GM18520 (cell line): ENCODE results near the gene STAU1.
"Not testable (repeated sequence)": the region's sequence is repeated elsewhere in the genome, so short reads cannot be mapped to it uniquely, and the experiment has no call there.

Source experiments
- ATAC-seq: cut with Tn5 transposase; IDR thresholded peaks from one replicate; pipeline ENCODE4 v1.9.1; 2021; ENCODE audit not compliant: unreplicated experiment

STAU1 gene

DNA sequence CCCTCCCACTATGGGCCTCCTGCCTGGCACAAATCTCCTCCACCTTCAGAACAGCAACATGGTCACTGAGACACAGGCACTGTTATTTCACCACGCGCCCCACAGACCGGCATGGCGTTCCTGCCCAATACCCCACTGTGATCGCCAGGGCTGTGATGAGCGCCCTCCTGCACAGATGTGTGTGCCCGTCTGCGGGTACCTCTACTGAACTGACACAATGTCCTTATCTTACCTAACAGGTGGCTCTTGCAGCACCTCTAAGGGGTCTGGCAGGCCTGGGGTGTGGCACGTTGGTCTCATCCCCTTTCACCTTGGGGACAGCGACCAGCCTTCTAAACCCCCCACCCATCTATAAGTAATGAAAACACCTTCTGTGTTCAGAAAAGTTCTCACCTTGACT is 64.2 kb downstream of the STAU1 start:
- ATAC-seq, result no peak

DNA sequence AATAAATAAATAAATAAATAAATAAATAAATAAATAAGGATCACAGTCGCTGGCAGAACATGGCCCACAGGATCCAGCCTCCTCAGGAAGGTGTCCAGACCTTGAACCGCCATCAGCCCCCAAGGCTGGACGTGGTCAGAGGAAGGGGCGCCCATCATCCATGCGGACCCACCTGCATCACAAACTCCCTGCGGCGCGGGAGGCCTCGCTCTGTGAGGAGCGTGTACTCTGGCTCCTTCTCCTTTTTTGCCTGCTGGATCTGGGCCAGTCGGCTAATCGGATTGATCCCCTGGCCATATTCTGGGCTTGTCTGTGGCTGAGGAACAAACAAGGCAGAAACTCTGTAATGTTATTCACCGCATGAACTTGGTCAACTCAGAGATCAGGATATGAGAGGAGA is 65.2 kb downstream of the STAU1 start:
- ATAC-seq, result no peak

DNA sequence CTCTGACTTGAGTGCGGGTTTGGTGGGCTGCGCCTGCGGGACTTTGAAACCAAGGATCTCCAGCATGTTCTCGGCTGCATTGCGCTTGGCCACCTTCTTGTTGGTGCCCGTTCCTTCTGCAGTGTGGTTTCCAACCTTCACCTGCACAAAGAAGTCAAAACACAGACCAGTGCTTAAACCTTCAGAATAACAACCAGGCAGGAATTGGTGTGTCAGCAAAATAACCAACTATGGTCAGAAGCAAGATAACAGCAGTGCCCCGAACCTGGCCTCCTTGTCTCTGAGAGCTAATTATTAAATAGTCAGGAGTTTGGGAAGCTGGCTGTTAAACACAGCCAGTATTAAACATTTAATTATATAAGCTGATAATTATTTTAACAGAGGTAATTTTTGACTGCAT is 68.1 kb downstream of the STAU1 start:
- no peak for ATAC-seq

DNA sequence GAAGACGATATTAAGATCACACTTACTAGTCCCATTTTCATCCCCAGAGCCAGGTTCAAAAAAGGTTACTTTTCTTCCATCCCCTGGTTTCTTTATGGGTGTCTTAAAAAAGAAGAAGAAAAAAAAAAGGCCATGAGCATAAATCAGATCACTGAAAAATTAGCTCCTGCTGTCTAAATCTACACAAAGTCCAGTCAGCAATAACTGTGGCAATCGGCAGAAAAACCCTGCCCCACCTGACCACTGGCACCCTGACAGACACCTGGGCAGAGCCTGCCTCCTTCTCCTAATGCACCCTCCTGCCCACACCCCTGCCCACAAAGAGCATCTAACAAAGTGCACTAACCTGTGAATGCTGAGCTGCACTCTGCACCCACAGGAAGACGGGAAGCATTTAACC is 69.8 kb downstream of the STAU1 start:
- no peak for ATAC-seq

DNA sequence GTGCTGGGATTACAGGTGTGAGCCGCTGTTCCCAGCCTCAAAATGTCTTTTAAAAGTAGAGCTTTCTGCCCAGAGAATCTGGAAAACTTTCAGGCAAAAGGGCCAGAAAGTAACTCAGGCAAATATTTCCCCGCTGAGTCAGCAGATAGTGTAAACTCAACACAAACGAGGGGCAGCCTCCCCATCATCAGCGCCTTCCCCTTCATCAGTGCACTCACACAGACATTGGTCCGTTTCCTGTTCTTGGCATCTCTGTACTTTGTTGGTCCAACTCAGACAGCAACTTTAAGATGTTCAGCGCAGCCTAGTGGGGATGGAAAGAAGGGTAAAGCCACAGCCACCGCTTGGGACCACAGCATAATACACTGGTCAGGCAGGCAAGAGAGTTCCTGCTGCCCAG is 72.6 kb downstream of the STAU1 start:
- no peak for ATAC-seq

DNA sequence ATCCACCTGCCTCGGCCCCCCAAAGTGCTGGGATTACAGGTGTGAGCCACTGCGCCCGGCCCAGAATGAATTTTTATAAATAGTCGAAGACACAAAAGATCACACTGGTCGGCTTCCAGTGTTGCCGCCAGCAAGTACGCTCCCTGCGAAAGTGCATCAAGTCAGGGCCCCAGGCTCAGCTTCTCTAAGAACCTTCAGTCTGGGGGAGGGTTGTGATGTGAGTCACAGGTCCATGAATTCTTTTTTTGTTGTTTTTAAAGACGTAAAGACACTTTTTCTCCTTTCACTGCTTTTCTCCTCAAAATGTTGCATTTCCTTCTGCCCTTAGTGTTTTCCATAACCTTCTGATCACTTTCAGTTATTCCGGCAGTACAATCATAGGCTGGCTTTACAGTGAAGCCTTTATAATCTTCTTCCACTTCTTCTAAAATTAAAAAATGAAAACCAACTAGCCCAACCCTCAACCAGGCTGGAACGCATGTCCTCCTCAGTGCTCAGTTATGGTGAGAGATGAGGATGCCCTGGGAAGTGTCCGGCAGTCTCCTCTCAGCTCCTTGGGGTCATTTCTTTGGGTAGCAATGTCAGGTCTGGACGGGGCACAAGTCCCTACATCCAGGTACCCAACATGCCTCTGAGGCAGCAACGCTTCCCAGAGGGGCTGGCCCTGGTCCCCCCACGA is 75.4 kb downstream of the STAU1 start:
- no peak for ATAC-seq

DNA sequence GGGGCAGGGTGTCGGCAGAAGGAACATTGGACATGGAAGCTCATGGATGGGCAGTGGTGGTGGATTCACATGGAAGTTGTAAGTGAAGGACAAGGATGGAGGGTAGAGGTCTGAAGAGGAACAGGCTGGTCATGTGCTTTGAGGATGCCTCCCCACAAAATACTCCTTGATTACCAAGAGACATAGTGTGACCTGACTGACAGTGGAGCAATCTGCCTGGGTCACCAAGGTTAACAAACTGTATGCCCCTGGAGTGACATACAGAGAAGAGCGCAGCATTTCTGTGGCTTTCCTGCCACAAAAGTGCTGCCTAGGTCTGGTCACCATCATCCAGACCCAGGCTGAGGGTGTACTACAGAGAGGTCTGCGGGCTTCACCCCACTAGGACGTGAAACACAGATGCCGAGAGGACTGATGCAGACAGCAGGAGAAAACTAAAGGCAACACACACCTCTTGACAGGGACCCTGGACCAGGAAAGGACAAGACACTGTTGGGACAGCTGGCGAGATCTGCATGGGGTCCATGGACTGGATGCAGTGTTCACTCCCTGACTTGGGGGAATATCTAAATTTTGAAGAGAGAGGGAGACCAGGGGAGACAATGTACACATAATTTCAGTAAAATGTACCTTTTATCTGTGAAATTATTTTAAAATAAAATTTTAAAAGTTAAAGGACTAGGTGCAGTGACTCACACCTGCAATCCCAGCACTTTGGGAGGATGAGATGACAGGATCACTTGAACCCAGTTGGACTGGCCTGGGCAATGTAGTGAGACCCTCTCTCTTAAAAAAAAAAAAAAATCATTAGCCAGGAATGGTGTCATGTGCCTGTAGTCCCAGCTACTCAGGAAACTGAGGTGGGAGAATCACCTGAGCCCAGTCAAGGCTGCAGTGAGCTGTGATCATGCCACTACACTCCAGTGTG is 77.1 kb downstream of the STAU1 start:
- no peak for ATAC-seq

DNA sequence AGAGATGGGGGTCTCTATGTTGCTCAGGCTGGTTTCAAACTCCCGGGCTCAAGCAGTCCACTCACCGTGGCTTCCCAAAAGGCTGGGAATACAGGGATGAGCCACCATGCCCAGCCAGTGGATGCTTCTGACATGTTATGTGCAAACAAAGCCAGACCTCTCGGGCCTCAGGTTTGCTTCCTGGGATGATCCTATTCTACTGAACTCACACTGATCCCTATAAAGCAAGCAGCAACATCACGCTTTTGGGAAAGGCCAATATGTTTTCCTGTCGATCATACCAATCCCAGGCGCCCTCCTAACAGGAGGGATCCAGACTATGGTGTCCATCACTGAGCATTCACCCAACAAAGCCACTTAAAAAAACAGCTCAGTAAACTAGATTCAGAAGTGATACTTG is 81.8 kb downstream of the STAU1 start:
- no peak for ATAC-seq

DNA sequence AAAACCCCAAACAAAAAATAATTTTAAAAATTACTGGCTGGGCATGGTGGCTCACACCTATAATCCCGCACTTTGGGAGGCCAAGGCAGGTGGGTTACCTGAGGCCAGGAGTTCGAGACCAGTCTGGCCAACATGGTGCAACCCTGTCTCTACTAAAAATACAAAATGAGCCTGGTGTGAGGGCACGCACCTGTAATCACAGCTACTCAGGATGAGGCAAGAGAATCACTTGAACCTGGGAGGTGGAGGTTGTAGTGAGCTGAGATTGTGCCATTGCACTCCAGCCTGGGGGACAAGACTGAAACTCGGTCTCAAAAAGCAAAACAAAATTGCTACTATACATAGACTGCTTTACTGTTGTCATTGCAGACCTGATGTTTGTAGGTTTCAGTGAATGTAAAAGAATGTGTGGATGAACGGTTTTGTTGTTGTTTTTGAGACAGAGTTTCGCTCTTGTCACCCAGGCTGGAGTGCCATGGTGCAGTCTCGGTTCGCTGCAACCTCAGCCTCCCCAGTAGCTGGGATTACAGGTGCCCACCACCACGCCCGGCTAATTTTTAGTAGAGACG is 83.1 kb downstream of the STAU1 start:
- not testable (repeated sequence) for ATAC-seq

DNA sequence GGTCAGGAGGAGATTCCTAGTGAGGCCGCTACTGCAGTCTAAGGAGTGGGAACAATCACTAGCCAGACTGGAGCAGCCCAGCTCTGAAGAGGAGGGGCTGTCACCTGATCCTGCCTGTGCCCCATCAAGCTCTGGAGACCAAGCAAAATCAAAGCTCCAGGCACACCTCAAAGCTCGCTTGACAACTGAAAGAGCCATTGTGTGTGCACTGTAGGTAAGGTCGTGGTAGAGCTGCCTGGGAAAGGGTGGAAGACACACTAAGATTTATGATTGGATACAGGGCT is 83.8 kb downstream of the STAU1 start:
- ATAC-seq, result no peak

DNA sequence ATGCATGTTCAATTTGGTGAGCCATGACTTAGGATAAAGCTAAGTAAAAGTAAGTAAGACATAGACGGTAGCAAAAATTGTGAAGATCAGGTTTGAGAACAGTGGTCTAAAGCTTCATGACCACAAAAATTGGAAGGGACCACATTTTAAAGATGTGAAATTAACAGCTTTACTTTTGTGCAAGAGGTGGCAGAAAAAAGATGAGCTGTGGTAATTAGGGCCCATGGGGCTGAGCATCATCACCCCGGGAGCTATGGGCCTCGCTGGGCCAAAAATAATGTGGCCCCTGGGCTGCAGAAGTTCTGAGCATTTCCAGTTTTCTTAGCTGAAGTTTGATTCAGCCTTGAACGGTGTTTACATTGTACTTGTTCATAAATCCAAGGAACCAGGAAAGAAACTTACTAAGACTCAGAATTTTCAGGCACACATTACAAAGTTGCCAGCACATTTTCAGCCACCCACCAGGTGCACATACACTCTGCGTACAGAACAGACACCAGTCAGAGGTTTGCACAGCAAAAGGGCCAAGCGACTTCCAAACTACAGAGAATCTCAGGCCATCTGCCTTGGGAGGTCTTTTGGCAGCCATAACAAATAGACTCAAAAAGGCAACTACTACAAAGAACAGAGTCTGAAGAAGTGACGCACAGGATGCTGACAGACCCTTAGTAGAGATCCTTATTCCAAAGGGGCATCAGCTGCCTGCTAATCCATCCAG is 84.3 kb downstream of the STAU1 start:
- no peak for ATAC-seq

DNA sequence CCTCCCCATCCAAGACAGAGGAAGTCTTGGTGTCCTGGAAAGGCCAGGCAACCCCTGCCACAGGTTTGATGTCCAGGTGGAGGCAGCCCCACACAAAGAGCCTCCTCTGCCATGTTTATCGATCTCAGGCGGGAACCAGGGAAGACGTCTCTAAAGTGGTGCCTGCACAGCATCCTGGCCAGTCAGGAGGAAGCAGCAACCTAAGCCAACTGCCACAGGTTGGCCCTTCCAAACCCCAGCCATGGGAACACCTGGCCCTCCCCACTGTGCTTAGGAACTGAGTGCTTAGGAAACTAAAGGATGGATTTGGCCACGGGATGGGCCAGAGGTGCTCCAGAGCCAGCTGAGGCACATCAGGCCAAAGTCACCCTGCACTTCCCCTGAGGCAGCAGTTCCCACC is 85.1 kb downstream of the STAU1 start:
- ATAC-seq, result no peak

DNA sequence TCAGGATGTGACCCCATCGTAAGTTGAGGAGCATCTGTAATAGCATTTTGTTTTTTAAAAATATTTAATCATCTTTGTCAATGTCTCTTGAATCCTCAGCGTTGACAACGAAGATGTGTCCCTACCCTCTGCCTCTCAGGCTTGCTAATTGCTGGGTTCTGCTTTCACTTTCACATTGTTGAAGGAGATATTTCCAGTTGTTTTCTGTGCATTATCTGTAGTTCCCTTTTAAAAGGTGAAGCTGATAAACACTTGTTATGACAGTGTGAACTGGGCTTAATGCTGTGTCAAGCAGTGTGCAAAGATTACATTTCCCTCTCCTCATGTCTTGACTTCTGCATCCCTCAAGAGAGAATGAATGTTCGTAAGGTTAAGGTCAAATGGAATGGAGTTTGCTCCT is 87.2 kb downstream of the STAU1 start:
- ATAC-seq, result no peak

DNA sequence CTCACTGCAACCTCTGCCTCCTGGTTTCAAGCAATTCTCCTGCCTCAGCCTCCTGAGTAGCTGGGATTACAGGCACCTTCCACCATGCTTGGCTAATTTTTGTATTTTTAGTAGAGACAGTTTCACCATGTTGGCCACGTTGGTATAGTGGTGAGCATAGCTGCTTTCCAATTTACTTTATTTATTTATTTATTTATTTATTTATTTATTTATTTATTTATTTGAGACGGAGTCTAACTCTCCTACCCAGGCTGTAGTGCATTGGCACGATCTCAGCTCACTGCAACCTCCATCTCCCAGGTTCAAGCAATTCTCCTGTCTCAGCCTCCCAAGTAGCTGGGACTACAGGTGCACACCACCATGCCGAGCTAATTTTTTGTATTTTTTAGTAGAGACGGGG is 87.8 kb downstream of the STAU1 start:
- not testable (repeated sequence) for ATAC-seq

DNA sequence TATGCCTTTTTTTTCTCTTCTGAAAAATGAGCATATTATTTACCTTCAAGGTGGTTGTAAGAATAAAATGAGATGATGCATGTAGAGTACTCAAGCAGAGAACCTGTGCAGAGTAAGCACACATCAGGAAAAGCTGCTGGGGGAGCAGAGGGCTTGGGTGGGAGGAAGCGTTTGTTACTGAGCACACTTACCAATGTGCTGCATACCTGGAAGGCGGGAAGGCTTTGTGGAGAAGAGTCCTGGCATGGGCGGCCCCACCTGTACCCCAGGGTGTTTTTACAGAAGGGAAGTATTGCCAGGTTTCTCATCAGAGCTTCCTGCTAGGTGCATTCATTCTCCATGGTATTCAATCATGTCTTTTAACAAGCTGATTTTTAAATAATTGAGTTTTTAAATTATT is 89.1 kb downstream of the STAU1 start:
- ATAC-seq, result no peak

DNA sequence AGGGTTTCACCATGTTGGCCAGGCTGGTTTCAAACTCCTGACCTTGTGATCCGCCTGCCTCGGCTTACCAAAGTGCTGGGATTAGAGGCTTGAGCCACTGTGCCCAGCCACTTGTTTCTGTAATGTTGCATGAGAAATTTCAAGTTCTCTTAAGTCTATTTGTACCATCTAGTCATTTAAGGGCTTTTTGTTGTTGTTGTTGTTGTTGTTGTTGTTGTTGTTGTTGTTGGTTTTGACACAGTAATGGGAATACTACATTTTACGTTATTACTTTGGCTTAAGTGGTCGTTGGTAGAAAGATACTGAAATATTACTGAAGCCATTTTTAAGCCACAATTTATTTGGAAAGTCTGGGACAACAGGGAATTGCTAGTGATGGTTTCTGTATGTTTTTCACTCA is 90.0 kb downstream of the STAU1 start:
- ATAC-seq, result no peak

DNA sequence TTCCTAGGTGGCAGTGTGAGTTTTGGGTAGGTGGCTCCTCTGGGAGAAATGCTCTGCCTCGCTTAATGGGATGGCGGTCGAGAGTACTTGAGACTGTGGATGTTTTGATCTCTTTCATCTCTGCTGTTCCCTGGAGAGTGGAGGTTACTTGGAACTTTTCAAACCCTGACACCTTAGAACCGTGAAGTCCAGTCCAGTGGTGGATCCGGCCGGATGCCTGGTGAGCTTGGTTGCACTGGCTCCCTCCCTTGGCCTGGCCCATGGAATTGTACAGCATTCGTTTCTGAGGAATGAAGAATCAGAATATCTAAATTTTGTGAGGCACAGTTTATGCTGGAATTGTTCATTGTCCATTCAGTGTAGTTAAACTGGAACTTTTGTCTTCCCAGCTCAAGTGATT is 91.0 kb downstream of the STAU1 start:
- no peak for ATAC-seq

DNA sequence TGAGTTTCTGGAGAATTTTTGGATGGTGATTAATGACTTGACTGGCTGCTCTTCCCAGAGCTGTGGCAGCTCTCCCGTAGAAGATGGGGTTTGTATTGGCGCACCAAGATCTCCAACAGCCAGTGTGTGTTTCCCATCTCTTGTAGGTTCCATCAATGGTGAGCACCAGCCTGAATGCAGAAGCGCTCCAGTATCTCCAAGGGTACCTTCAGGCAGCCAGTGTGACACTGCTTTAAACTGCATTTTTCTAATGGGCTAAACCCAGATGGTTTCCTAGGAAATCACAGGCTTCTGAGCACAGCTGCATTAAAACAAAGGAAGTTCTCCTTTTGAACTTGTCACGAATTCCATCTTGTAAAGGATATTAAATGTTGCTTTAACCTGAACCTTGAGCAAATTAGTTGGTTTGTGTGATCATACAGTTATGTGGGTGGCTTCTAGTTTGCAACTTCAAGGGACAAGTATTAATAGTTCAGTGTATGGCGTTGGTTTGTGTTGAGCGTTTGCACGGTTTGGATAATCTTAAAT is 91.9 kb downstream of the STAU1 start:
- ATAC-seq, result no peak

DNA sequence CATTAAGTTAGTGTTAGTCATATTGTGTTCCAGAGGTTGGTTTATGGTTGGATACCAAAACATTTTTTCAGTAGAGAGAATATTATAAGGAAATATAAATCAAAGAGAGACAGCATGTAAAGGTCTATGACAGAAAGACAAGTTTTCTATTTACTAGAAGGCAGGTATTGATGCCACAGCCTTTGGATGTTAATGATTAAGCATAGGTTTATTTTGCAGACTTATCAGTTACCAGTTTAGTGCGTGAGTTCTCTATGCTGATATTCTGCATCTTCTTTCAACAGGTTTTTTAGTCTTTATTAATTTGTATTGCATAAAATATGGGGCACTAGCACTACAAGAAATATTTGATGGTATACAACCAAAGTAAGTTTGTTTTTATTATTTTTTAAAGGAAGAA is 96.4 kb downstream of the STAU1 start:
- ATAC-seq, result no peak

DNA sequence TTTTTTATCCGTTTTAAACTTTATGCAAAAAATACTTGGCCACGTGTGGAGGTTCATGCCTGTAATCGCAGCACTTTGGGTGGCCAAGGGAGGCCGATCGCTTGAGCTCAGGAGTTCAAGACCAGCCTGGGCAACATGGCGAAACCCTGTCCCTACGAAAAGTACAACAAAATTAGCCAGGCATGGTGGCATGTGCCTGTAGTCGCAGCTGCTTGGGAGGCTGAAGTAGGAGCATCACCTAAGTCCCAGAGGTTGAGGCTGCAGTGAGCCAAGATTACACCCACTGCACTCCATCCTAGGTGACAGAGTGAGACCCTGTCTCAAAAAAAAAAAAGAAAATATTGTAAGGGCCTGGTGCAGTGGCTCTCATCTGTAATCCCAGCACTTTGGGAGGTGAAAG is 97.0 kb downstream of the STAU1 start:
- no peak for ATAC-seq

DNA sequence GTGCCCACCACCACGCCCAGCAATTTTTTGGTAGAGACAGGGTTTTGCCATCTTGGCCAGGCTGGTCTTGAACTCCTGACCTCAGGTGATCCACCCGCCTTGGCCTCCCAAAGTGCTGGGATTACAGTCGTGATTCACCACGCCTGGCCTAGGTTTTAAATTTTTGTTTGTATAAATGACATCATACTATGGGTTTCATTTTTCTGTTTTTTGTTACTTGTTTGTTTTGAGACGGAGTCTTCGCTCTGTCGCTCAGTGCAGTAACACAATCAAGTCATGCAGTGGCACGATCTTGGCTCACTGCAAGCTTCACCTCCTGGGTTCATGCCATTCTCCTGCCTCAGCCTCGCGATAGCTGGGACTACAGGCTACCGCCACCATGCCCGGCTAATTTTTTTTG is 105.8 kb downstream of the STAU1 start:
- not testable (repeated sequence) for ATAC-seq

DNA sequence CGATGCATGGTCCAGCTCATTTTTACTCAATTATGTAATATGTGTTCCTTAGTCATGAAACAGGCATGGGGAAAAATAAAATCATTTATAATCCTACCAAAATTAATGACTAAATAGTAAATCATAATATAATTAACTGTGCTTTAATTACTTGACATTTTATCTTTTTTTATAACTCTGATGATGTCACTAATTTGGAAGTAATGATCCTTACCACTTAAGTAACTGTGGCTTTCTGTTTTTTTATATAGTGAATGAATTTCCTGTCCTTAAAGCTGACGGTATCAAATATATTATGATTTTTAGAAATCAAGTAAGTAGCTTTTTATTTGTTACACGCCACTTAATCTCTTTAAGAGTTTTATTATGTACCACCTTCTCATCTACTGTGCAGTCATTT is 109.8 kb downstream of the STAU1 start:
- no peak for ATAC-seq
